ENCODE results near the gene COPZ2.

Gene COPZ2

GRCh38 chr17:47986520-47986919 lies 51.1 kb downstream of the COPZ2 start:
- no peak for DNase-seq (ENCODE audit: low spot score)

- DNase-seq (ENCODE audit: low spot score) = no peak
Measured at GRCh38 chr17:47983492-47984223, 53.9 kb downstream of the COPZ2 start.

GRCh38 chr17:47982645-47983390 lies 54.8 kb downstream of the COPZ2 start:
- DNase-seq (ENCODE audit: low spot score) = no peak

GRCh38 chr17:47982091-47982617 lies 55.4 kb downstream of the COPZ2 start:
- DNase-seq (ENCODE audit: low spot score) = no peak

- DNase-seq (ENCODE audit: low spot score) = no peak
Measured at GRCh38 chr17:47981462-47981861, 56.1 kb downstream of the COPZ2 start.

- DNase-seq (ENCODE audit: low spot score) = no peak
Measured at GRCh38 chr17:47980541-47980940, 57.1 kb downstream of the COPZ2 start.

- DNase-seq (ENCODE audit: low spot score) = peak; percentile 54
Measured at GRCh38 chr17:47978324-47978723, 59.3 kb downstream of the COPZ2 start.

All from kidney tubule cell (primary cell).